GF-D8 (cell line): Measurements from ENCODE around the gene RORC.

Experiments
- DNase-seq: peaks from one replicate; lab custom pipeline; 2025; lab: John Stamatoyannopoulos, UW

Gene RORC

DNA sequence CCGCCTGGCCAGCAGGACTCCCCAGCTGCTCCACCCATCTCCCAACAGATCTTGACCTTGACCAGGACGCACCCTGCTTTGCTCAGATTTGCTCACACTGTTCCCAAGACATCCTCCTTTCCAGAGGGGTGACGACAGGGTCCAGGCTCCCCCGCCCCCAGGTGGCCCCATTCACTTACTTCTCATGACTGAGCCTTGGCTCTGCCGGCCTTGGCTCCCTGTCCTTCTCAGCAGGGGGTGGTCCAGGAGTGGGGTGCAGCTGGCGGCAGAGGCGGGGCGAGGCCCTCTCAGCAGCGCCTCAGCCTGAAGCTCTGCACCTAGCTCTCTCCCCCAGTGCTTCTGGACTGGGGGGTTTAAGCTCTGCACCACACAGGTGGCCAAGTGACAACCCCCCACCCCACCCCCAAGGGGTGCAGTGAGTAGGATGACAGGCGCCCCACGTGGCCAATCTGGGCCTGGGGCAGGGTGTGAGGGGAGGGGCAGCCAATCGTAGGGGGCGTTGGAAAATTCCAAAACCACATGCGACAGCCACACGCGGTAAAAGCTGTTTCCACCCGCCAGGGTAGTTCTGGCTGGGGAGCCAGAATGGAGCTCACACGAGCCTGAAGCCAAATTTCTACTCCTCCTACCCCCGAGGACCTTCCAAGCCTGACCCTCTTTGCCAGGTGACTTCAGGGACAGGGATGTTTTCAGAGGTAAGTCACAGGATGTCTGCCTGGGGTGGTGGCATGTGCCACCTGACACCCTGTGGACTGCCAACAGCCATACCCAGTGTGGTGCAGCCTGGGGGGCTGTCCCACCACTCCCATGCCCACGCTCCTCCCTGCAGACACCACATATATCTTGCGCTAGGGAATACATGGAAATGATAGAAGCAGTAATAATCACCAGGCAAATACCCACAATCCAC, 5.6 kb downstream of the RORC start:
- no peak for DNase-seq

DNA sequence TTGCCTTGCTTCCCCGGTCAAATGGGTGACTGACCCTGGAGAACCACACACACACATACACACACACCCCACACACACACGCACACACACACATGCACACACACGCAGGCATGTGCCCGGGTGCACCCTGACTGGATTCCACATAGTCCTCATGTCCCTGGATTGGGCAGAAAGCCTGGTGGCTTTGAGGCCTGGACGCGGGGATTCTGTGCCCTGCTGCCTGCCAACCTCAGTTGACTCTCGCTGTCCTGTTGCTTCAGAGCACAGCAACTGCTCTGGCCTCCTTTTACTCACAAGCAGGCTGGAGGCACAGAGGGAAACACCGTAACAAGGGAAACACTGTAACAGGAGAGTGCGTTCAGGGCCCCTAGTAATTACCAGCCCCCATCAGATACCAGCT, 6.4 kb downstream of the RORC start:
- DNase-seq = no peak

DNA sequence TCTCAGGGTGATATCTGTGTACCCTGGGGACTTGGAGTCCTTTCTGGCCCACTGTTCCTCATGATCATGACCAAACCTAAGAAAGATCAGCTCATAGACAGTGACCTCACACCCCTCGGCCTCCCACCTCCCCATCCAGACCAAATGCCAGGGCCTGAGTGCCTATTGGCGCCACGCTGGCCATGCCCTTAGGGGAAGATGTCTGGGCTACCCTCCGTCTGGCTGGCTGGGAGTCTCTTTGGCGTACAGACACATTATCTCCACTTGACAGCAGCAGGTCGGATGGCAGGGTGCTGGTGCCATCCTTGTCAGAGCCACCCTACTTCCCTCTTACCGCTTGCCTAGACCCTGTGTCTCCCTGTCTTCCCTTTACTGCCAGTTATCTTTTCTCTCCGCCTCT, 8.4 kb downstream of the RORC start:
- DNase-seq = no peak

DNA sequence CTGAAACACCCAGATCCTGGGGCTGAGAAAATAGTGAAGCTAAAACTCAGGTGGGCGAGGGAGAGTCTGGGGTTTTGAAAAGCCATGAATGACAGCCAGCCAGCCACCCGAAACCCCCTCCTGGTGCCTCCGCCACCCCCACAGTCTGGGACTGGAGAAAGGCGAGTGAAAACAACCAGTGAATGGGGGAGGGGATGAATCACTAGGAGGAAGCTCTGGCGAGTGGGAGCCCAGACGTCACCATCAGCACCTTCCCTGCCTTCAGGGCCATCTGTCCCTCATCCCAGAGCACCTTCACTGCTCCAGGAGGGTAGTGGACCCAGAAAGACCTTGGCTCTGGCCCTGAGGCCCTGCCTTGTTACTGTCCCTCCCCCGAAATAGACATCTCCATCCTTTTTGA, 9.2 kb downstream of the RORC start:
- DNase-seq = no peak

DNA sequence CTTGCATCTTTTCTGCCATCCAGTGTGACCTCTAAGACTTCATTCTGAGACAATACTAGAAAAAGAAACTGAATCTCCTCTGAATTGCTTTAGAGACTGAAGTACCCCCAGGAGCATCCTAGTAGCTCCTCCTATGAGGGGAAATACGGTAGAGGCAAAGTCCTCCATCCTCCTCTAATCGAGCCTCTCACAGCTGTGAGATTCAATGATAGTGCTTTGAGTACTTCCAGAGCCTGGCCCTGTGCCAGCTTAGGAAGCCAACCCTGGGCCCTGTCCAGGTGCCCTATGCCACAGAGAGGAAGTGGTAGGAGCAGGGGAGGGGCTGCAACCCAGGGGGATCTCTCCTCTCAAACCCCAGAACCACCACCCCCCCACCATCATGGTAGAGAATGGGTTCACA, 10.7 kb downstream of the RORC start:
- no peak for DNase-seq

DNA sequence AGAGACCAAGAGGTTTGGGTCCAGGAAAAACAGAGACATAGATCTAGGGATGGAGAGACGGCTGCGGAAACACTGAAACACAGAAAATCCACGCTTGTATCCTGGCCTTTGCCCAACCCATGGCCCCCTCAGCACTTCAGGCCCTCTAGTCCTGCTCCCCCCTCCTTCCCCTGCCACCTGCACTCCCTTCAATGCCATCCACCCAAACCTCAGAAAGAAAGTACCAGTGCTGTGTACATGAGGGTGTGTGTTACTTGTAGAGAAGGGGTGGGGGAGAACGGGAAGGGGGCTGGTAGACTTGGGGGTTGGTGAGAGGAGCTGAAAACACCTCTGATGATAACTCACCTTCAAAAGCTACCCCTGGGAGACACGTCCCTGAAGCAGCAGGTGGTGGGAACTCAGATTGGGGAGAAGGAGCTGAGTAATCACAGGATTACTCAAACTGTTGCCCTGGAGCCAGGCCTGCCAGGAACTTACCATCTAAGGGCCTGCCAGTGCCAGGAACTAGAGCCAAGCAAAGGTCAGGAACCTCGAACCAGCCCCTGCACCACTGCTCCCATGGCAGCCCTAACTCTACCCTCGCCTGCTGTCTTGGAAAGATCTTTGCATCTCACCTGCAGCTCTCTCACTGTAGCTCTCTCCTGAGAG, 11.5 kb downstream of the RORC start:
- no peak for DNase-seq

DNA sequence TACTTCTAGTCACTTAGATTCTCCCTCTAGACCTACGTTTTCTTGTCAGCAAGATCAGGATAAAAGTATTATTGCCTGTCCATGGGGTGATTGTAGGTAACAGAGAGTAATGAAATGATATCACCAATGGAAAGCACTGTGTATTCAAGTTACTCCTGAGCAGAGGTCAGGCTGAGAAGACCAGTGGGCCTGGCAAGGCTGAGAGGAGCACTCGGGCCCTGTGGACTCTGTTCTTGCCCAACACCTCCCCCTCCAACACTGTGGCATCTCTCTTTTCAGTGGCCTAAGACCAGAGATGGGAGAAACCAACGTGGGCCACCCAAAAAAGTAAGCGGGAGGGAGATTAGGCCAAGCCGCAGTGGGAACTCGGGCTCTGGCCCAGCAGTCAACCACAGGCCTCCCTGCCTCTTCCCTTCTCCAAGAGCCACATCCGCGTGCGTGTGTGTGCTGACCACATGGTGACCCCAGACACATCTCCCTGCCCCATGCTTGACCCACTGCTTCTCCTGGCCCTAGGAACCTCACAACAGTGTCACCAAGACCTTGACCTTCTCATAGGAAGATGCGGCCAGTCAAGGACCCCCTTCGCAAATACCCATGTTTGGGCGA, 12.3 kb downstream of the RORC start:
- DNase-seq = no peak

DNA sequence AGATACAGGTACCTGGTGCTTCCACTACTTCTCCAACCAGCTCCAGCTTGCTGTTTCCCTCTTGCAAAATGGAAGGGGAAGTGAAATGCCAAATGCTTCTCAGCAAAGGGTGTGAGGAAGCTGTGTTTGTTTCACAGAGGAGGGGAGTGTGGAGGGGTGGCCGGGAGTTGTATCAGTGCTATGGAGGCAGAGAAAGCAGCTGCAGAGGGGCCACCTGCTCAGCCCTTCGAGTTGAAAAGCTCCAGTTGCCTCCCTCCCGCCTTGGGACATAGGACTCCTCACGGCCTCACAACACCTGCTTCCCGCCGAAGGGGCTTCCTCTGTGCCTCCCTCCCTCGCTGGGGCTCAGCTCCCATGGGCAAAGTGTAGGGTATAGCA, 14.3 kb downstream of the RORC start:
- no peak for DNase-seq

DNA sequence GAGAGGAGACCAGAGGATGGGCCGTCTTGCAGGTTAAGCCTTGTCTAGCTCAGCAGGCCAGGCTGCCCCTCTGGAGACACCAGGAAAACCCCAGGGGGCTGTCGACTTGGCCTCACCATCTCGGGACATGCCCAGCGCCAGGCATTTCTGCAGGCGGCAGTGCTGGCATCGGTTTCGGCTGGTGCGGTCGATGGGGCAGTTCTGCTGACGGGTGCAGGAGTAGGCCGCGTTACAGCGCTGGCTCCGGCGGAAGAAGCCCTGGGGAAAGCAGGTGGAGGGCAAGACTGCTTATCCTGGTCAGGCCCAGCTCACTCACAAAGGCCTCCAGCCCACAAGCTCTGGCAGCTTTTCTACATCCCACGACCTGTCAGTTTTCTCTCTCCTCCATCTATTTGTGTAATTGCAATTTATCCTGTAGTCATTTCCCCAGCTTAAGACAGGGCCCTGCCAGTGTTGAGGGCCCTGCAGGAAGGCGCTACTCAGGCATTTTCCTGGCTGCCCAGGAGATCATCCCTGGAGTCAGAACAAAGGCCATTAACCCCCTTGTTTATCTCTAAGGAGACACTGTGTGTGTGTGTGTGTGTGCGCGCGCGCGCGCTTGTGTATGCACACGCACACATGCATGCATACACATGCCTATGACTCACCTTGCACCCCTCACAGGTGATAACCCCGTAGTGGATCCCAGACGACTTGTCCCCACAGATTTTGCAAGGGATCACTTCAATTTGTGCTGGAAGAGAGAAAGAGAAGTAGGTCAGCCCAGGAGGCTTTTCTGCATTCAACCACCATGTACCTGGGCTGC, 14.9 kb downstream of the RORC start:
- DNase-seq = no peak

DNA sequence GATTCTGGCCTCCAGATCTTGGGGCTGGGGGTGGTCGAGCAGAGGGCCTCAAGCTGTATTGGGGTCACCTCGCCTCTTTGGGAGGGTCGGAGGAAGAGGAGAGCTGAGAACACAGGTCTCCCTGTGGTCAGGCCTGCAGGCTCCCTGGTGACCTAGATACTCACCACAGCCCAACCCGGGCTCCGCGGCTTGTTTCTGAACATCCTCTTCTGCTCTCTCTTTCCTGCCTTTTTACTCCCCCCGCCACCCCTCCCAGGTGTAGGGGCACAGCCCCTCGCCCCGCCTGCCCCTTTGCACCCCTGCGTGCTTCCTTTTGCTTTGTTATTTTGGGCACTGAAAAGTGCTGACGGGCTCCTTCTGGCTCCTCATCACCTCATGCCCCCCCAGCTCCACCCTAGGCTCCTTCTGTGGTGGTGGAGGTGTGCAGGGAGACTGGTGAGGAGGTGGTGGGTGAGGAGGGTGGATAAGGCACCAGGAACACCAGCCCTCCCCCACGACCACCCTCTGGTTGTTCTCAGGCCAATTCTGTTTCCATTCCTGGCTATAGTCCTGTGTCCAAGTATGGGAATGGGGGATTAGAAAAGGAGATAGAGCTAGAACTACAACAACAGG, 15.8 kb downstream of the RORC start:
- no peak for DNase-seq

DNA sequence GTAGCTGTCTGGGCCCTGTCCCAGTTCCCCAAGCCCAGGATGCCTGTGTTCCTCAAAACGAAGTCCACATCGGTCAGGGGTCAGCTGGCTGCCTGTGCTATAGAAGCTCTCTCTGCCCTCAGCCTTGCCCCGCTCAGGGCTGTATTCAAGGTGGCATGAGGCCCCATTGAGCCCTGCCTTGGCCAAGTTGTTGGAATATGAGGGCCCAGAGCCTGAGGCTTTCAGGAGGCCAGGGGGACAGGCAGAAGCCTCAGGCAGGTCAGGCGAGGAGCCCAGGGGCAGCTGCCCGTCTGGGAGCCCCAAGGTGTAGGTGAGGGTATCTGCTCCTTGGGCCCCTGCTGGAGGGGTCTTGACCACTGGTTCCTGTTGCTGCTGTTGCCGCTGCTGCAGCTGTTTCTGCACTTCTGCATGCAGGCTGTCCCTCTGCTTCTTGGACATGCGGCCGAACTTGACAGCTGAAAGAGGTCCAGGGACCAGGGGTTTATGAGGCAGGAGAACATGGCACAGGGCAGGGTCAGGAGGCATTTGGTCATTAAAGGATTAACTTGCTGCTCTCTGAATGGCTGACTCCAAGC, 16.5 kb downstream of the RORC start:
- DNase-seq = no peak

DNA sequence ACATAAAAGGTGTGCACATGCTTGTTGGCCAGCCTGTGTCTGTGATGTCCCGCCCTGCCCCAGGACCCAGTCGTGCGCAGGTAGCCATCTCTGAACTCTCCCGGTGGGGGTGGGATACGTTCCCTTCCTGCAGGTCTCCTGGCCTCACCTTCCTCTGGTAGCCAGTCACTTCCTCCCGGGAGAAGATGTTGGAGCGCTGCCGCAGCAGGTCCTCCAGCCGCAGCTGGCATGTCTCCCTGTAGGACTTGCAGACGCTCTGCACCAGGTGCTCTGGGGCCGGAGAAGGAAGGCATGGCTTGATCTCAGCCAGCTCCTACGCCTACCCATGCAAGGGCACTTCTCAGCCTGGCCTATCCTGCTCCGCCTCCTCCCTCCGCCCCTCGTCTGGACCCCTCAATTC, 17.2 kb downstream of the RORC start:
- no peak for DNase-seq

DNA sequence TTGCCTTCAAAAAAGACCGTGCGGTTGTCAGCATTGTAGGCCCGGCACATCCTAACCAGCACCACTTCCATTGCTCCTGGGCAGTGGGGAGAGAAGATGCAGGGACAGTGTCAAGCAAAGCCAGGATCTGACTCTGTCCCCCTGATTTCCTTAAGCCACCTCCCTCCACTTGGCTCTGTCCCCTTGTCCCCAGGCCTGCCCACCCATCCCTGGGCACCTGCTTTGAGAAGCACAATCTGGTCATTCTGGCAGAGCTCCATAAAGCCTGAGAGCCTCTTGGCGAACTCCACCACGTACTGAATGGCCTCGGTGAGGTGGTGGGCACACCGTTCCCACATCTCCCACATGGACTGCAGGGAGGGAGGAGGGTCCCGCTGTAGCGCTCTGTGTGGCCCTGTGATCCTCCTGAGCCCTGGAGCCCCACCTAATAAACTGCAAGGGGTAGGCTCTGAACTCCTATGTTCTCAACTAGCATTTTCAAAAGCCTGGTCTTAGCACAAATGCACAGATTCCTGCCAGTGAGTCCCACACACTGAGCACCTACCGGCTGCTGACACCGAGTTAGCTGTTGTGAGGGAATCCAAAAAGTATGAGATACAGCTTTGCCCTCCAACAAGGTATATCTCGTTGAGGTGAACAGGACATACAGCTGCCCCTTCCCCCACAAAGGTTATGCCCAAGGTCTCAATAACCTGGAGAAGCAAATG, 18.2 kb downstream of the RORC start:
- no peak for DNase-seq

DNA sequence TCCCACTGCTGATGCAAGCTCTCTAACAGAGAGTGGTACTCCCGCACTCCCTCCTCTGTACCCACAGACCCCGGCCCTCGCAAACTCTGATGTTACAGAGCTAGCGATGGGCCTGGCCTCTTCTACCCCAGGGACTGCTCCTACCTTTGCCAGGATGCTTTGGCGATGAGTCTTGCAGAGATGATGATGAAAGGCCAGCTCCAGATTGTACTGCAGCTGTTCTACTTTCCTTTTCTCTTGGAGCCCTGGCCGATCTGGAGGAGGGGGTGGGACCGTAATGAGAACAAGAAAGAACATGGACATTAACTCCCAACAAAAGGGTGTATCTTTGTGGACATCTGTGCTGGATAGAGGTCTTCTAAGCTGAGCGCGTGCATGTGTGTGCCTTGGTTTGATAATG, 20.4 kb downstream of the RORC start:
- no peak for DNase-seq

DNA sequence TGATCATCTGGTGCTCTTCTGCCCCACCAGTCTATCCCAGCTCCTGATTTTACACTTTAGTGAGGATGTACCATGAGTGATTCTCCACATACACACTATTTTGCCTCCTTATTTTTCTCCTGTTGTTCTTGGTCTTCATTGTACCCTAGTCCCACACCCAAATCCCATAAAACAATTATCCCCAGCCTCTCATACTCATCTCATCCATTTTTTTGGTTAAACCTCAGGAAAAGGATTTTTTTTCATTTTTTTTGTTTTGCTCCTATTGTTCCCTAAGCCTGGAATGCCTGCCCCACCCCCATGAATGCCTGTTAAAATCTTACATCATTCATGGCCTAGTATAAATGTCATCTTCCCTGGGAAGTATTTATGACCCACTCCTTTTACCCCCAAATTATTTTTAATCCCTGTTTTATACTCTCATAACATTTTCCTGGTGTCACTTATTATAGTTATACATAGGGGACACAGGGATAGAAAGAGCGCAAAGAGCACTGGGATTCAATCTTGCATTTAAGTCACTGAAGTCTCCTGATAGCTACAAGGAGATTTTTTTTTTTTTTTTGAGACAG, 21.5 kb downstream of the RORC start:
- no peak for DNase-seq

DNA sequence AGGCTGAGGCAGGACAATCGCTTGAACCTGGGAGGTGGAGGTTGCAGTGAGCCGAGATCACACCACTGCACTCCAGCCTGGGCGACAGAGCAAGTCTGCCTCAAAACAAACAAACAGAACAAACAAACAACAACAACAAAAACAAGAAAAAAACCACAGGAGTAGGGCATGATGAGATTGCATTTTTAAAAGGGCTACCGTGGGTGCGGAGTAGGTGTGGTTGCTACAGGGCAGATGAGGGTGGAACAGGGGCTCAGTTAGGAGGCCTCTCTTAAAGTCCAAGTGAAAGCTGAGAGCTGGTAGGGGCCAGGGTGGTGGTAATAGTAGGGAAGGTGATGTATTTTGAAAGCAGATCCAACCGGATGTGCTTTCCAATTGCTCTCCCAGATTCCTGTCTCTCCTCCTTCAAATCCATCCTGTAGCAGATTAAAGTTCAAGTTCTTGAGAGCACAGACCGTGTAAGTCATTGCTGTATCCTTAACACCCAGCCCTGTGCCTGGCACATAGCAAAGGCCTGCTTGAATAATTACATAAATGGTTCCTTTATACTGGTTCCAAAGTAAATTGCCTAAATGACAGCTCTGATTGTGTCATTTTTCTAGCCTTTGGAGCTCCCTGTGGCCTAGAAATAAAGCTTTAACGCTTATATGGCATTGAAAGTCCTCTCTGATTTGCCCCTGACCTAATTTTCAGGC, 22.2 kb downstream of the RORC start:
- no peak for DNase-seq

DNA sequence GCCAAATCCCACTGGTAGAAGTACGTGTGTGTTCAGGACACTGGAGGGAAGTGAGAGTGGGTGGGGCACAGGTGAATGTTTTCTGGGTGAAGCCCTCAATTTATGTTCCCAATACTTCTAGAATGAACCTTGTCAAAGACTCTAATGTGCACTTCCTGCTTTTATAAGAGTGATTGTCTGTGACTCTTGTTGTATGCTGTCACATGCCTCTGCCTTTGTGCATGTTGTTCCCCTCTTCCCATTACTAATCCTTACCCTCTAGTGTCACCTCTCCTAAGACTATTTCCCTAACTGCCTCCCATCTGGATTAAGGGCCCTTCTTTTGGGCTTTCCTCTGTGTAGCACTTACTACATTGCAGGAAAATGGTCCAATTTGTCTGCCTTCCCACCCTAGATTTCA, 23.8 kb downstream of the RORC start:
- DNase-seq = no peak

DNA sequence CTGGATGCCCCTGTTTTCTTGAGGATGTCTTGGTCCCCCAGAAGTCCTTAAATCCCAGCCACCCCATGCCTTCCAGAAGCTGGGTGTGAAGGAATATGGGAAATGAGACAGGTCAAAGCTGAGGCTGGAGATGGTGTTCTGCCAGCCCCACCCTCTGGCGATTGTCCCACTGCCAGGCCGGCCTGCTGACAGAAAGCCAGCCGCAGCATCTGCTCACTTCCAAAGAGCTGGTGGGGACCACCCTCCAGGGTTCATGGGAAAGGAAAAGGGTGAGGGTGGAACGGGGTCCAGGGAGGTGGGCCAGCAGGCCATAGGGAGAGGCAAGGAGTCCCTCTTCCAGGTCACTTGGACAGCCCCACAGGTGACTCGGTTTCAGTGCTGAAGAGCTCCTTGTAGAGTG, 24.5 kb downstream of the RORC start:
- DNase-seq = no peak

DNA sequence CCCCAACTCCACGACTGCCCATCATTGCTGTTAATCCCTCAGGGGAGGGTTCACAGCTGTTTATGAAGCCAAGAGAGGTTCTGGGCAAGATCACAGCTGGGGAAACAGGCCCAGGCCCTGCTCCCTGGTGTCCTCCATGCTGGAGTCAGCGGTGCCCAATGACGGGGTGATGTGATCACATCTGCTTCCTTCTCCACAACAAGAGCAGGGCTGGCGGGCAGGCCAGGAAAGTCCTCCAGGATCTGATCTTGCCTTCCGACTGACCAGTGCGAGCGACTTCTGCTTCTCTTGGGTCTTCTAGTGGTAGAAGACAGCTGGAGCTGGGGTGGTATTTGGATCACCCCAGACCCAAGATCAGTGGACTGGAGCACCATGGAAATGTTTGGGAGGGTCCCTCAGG, 25.4 kb downstream of the RORC start:
- no peak for DNase-seq
